ENCODE results near the gene ATP2C1. TPM values are rescaled to one million over a fixed set of nuclear protein-coding genes. Genes with fewer than 3 reads are reported as not detected.

ATP2C1 gene
- total RNA-seq, 3 donors from 2014 or later, result 54.9 to 61.6 (median 56.9) TPM

- peaks cover 6% of the 10 kb centered on the region for H3K9me3 ChIP-seq
- H3K4me1 ChIP-seq (ENCODE audit: low read depth), result no peaks in the 10 kb centered on the region
- ATAC-seq (no peak), DNase-seq (peak in 1 of 3 donors; percentile 6)
- no peak overlapping the region for H3K4me3 ChIP-seq
- no peak for TF ChIP-seq CTCF (IDR thresholded peaks at IDR 0.05)
- intact Hi-C loops (cut with DNase I, micrococcal nuclease), result no loop called here
- H3K36me3 ChIP-seq (ENCODE audit: low read depth), result no peaks in the 10 kb centered on the region
Observed at GRCh38 chr3:130918328-130918727, 24.4 kb downstream of the ATP2C1 start.

GRCh38 chr3:130925628-130926027, 31.7 kb downstream of the ATP2C1 start:
- TF ChIP-seq CTCF (IDR thresholded peaks at IDR 0.05), result no peak
- intact Hi-C loops (cut with DNase I, micrococcal nuclease), result no loop called here
- Histone ChIP-seq H3K4me1 (ENCODE audit: low read depth) (no peaks in the 10 kb centered on the region), H3K36me3 (ENCODE audit: low read depth) (no peaks in the 10 kb centered on the region), H3K4me3 (no peak overlapping the region), H3K9me3 (peaks cover 12% of the 10 kb centered on the region)
- DNase-seq (no peak), ATAC-seq (no peak)

GRCh38 chr3:130926504-130926903, 32.6 kb downstream of the ATP2C1 start:
- H3K4me1 ChIP-seq (ENCODE audit: low read depth), result no peaks in the 10 kb centered on the region
- intact Hi-C loops (cut with DNase I, micrococcal nuclease), result no loop called here
- ATAC-seq, result no peak
- no peak overlapping the region for H3K4me3 ChIP-seq
- no peak for DNase-seq
- no peaks in the 10 kb centered on the region for H3K36me3 ChIP-seq (ENCODE audit: low read depth)
- TF ChIP-seq CTCF (IDR thresholded peaks at IDR 0.05), result no peak
- peaks cover 12% of the 10 kb centered on the region for H3K9me3 ChIP-seq

- no peak for DNase-seq
- no peak overlapping the region for H3K4me3 ChIP-seq
- H3K4me1 ChIP-seq (ENCODE audit: low read depth), result no peaks in the 10 kb centered on the region
- ATAC-seq, result no peak
- no peaks in the 10 kb centered on the region for H3K9me3 ChIP-seq
- H3K36me3 ChIP-seq (ENCODE audit: low read depth), result no peaks in the 10 kb centered on the region
- intact Hi-C loops (cut with DNase I, micrococcal nuclease), result no loop called here
- TF ChIP-seq CTCF (IDR thresholded peaks at IDR 0.05), result no peak
Observed at GRCh38 chr3:130929804-130930203, 35.9 kb downstream of the ATP2C1 start.

GRCh38 chr3:130932979-130933378, 39.1 kb downstream of the ATP2C1 start:
- ATAC-seq (no peak), DNase-seq (no peak)
- Histone ChIP-seq H3K4me3 (no peak overlapping the region), H3K4me1 (ENCODE audit: low read depth) (no peaks in the 10 kb centered on the region), H3K36me3 (ENCODE audit: low read depth) (no peaks in the 10 kb centered on the region), H3K9me3 (no peaks in the 10 kb centered on the region)
- TF ChIP-seq CTCF (IDR thresholded peaks at IDR 0.05), result no peak
- intact Hi-C loops (cut with DNase I, micrococcal nuclease), result no loop called here

GRCh38 chr3:130933801-130934345, 40.0 kb downstream of the ATP2C1 start:
- intact Hi-C loops (cut with DNase I, micrococcal nuclease), result no loop called here
- ATAC-seq, result no peak
- no peak for TF ChIP-seq CTCF (IDR thresholded peaks at IDR 0.05)

More at GRCh38 chr3:130933801-130934345, 40.0 kb downstream of the ATP2C1 start:
- no peak for DNase-seq
- H3K4me3 ChIP-seq, result no peak overlapping the region
- no peaks in the 10 kb centered on the region for H3K9me3 ChIP-seq
- no peaks in the 10 kb centered on the region for H3K4me1 ChIP-seq (ENCODE audit: low read depth)
- H3K36me3 ChIP-seq (ENCODE audit: low read depth), result no peaks in the 10 kb centered on the region
